CD14-positive monocyte (primary cell): Measurements from ENCODE around the gene PCDHB13. TPM values are rescaled to one million over a fixed set of nuclear protein-coding genes. Genes with fewer than 3 reads are reported as not detected.
"Not testable (repeated sequence)": the region's sequence is repeated elsewhere in the genome, so short reads cannot be mapped to it uniquely, and the experiment has no call there.

ENCODE experiments used
- DNase-seq, 3 donors: peaks; one replicate each; pipeline ENCODE4 v3.0.0-alpha.2; 2011 to 2022
- H2AFZ ChIP-seq: 2 replicates; pipeline ENCODE4 v1.6.0; 2012; ENCODE audit warnings: mild to moderate bottlenecking, low read depth, low read length, inconsistent platforms; ENCODE audit not compliant: insufficient read depth, poor library complexity, severe bottlenecking
- H3K27ac ChIP-seq, 2 donors: 1 replicate in 1 of 2; 2 replicates in 1 of 2; pipeline ENCODE4 v1.5.1; 2012 to 2013; ENCODE audit warnings: low read length in 2 of 2, control low read depth in 1 of 2, inconsistent platforms in 1 of 2, low read depth in 1 of 2, mild to moderate bottlenecking in 1 of 2
- H3K27me3 ChIP-seq, 2 donors: one replicate each; pipeline versions ENCODE4 v1.6.0 to v1.6.1; 2011 to 2013; ENCODE audit warnings: low read length in 2 of 2; ENCODE audit not compliant: control insufficient read depth in 2 of 2, insufficient read depth in 2 of 2
- H3K36me3 ChIP-seq, 2 donors: replicated peaks in 1 of 2; 1 replicate in 1 of 2; 2 replicates in 1 of 2; pipeline versions ENCODE4 v1.5.1 to v1.6.1; 2012 to 2013; ENCODE audit warnings: low read length in 2 of 2, control low read depth in 1 of 2, inconsistent platforms in 1 of 2, mild to moderate bottlenecking in 1 of 2; ENCODE audit not compliant: insufficient read depth in 2 of 2, control insufficient read depth in 1 of 2
- H3K4me1 ChIP-seq, 2 donors: 1 replicate in 1 of 2; 2 replicates in 1 of 2; pipeline versions ENCODE4 v1.5.1 to v1.6.1; 2012 to 2013; ENCODE audit warnings: low read length in 2 of 2, control low read depth in 1 of 2, inconsistent platforms in 1 of 2, mild to moderate bottlenecking in 1 of 2, moderate library complexity in 1 of 2; ENCODE audit not compliant: insufficient read depth in 2 of 2, control insufficient read depth in 1 of 2
- H3K4me2 ChIP-seq: replicated peaks from 2 replicates; pipeline ENCODE3; 2012; ENCODE audit warnings: low read length, moderate library complexity, mild to moderate bottlenecking; ENCODE audit not compliant: poor library complexity, severe bottlenecking; ENCODE audit errors: extremely low read depth
- H3K4me3 ChIP-seq, 3 experiments: fragments of 200-600 bp in 1 of 3; sonication (generic) in 1 of 3; replicated peaks in 1 of 3; 1 replicate in 2 of 3; 2 replicates in 1 of 3; pipeline ENCODE4 v1.5.1; 2011 to 2013; ENCODE audit warnings: low read length in 3 of 3, mild to moderate bottlenecking in 3 of 3, control low read depth in 2 of 3, low read depth in 2 of 3, inconsistent platforms in 1 of 3, moderate library complexity in 1 of 3
- H3K79me2 ChIP-seq: 2 replicates; pipeline ENCODE4 v1.6.0; 2012; ENCODE audit warnings: mild to moderate bottlenecking, control low read depth, inconsistent platforms, low read length, moderate library complexity; ENCODE audit not compliant: insufficient read depth
- H3K9ac ChIP-seq: 2 replicates; pipeline ENCODE4 v1.6.0; 2017; ENCODE audit warnings: low read length, mild to moderate bottlenecking; ENCODE audit not compliant: insufficient read depth, poor library complexity, severe bottlenecking
- H3K9me3 ChIP-seq, 2 donors: replicated peaks in 1 of 2; 1 replicate in 1 of 2; 2 replicates in 1 of 2; pipeline versions ENCODE4 v1.5.1 to v1.6.1; 2012 to 2013; ENCODE audit warnings: low read length in 2 of 2, control low read depth in 1 of 2; ENCODE audit not compliant: control insufficient read depth in 1 of 2, insufficient read depth in 1 of 2
- H4K20me1 ChIP-seq: 2 replicates; pipeline ENCODE4 v1.6.0; 2012; ENCODE audit warnings: mild to moderate bottlenecking, low read length, control low read depth, moderate library complexity; ENCODE audit not compliant: insufficient read depth
- H3K27ac Mint-ChIP-seq, 7 donors: one replicate each; pipeline ENCODE4 v1.8.0; 2020; ENCODE audit warnings: mild to moderate bottlenecking in 7 of 7, mixed read lengths in 7 of 7, moderate library complexity in 6 of 7, inconsistent platforms in 2 of 7
- H3K27me3 Mint-ChIP-seq, 3 donors: one replicate each; pipeline ENCODE4 v1.8.0; 2021 to 2022; ENCODE audit warnings: low read depth in 3 of 3, mild to moderate bottlenecking in 3 of 3, mixed read lengths in 3 of 3, moderate library complexity in 3 of 3, inconsistent platforms in 1 of 3
- H3K36me3 Mint-ChIP-seq, 2 donors: one replicate each; pipeline ENCODE4 v1.8.0; 2020; ENCODE audit warnings: mixed read lengths in 2 of 2, inconsistent platforms in 1 of 2, mild to moderate bottlenecking in 1 of 2
- H3K4me1 Mint-ChIP-seq: one replicate; pipeline ENCODE4 v1.8.0; 2020; ENCODE audit warnings: mild to moderate bottlenecking, mixed read lengths
- H3K4me3 Mint-ChIP-seq, 2 donors: one replicate each; pipeline ENCODE4 v1.8.0; 2020; ENCODE audit warnings: mild to moderate bottlenecking in 2 of 2, mixed read lengths in 2 of 2, moderate library complexity in 1 of 2
- H3K9me3 Mint-ChIP-seq, 7 donors: one replicate each; pipeline ENCODE4 v1.8.0; 2020 to 2022; ENCODE audit warnings: mixed read lengths in 7 of 7, mild to moderate bottlenecking in 6 of 7, moderate library complexity in 6 of 7, inconsistent platforms in 2 of 7
- WGBS: methylation state at CpG from one replicate; pipeline ENCODE4 v1.1.5; 2013; ENCODE audit warnings: missing lambda C conversion rate; ENCODE audit not compliant: insufficient coverage; 5-methylcytosine and 5-hydroxymethylcytosine counted together
- intact Hi-C, 2 donors: fragments of 100-400 bp; cut with micrococcal nuclease; formaldehyde crosslinking; loops; one replicate each; pipeline versions ENCODE4 v1.15.0 to v1.15.1; 2023
- polyA plus RNA-seq, 3 donors: library from polyadenylated mRNA; depleted of rRNA in 1 of 3; unstranded in 2 of 3; stranded (reverse) in 1 of 3; fragments of 300-500 nt in 2 of 3; fragments of >200 nt in 1 of 3; fragmentation: Illumina TruSeq in 2 of 3; gene quantifications; 1 replicate in 2 of 3; 2 replicates in 1 of 3; pipeline ENCODE4 v1.2.3, GENCODE V29; 2012 to 2021
- TF ChIP-seq, protein P1 (sequence below): fragments of 200-600 bp; IDR thresholded peaks from one replicate; pipeline ENCODE4 v1.8.0; 2022; ENCODE audit warnings: antibody characterized with exemption, mild to moderate bottlenecking

Gene PCDHB13
- polyA plus RNA-seq, 3 donors = not detected

DNA sequence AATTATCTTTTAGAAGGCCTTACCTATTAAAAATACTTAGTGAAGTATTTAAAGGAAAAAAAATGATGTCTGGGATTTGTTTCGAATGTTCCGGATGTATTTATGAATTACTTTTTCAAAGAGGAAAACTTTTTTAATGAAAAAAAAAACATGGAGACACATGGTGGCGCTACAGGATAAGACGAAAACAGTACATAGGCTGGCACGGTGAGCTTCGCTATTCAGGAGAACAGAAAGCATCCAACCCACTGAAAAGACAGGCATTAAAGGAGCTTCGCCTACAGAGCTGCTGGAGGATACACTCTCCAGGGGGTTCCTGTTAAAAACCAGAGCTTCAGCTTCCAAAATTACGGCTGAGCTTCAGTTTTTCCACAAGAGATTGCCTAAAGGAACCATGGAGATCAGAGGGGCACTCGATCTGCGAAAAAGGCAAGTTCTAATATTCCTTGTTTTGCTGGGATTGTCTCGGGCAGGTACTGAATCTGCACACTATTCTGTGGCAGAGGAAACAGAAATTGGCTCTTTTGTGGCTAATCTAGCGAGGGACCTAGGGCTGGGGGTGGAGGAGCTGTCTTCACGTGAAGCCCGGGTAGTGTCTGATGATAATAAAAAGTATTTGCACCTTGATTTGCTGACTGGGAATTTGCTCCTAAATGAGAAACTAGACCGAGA is 9.5 kb downstream of the PCDHB13 start, which contains the start of gene PCDHB14:
PCDHB14 (plus strand) TSS at position 232 of the 672 bp plus-strand sequence; CDS start at position 395, 163 bp downstream.
- H3K27me3 Mint-ChIP-seq = peaks cover 14 to 27% (median 19%) of the 10 kb centered on the region in 3 donors
- no peaks in the 10 kb centered on the region for H3K4me1 ChIP-seq
- no peak within 1 kb of the TSS for H3K27ac ChIP-seq
- no peak within 1 kb of the TSS for H3K4me3 ChIP-seq
- H3K9ac ChIP-seq = no peak within 1 kb of the TSS
- no peaks in the 10 kb centered on the region for H3K4me1 Mint-ChIP-seq
- 28% methylated on average over 13 of the region's 15 CpGs for WGBS
- no peaks in the 10 kb centered on the region for H3K79me2 ChIP-seq
- H3K27me3 ChIP-seq = peaks cover 2 to 16% of the 10 kb centered on the region in 2 donors
- TF ChIP-seq, protein P1, sequence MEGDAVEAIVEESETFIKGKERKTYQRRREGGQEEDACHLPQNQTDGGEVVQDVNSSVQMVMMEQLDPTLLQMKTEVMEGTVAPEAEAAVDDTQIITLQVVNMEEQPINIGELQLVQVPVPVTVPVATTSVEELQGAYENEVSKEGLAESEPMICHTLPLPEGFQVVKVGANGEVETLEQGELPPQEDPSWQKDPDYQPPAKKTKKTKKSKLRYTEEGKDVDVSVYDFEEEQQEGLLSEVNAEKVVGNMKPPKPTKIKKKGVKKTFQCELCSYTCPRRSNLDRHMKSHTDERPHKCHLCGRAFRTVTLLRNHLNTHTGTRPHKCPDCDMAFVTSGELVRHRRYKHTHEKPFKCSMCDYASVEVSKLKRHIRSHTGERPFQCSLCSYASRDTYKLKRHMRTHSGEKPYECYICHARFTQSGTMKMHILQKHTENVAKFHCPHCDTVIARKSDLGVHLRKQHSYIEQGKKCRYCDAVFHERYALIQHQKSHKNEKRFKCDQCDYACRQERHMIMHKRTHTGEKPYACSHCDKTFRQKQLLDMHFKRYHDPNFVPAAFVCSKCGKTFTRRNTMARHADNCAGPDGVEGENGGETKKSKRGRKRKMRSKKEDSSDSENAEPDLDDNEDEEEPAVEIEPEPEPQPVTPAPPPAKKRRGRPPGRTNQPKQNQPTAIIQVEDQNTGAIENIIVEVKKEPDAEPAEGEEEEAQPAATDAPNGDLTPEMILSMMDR = no peak
- no peak within 1 kb of the TSS for H2AFZ ChIP-seq
- no peak within 1 kb of the TSS for H3K4me3 Mint-ChIP-seq
- H4K20me1 ChIP-seq = no peaks in the 10 kb centered on the region
- no peak for DNase-seq
- H3K4me2 ChIP-seq = no peak within 1 kb of the TSS
- peaks cover 23 to 43% (median 39%) of the 10 kb centered on the region in 7 donors for H3K9me3 Mint-ChIP-seq
- peaks cover 18 to 29% of the 10 kb centered on the region in 2 donors for H3K9me3 ChIP-seq
- intact Hi-C loops = no loop called here
- peaks cover 2 to 6% of the 10 kb centered on the region in 2 donors for H3K36me3 Mint-ChIP-seq
- no peak within 1 kb of the TSS for H3K27ac Mint-ChIP-seq
- H3K36me3 ChIP-seq = no peaks in the 10 kb centered on the region

DNA sequence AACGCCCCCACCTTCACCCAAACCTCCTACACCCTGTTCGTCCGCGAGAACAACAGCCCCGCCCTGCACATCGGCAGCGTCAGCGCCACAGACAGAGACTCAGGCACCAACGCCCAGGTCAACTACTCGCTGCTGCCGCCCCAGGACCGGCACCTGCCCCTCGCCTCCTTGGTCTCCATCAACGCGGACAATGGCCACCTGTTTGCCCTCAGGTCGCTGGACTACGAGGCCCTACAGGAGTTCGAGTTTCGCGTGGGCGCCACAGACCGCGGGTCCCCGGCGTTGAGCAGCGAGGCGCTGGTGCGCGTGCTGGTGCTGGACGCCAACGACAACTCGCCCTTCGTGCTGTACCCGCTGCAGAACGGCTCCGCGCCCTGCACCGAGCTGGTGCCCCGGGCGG is 11.1 kb downstream of the PCDHB13 start:
- H3K27ac ChIP-seq, H3K4me2 ChIP-seq, intact Hi-C loops, H3K4me1 Mint-ChIP-seq, H3K79me2 ChIP-seq, H3K36me3 Mint-ChIP-seq, H2AFZ ChIP-seq, DNase-seq, H3K9ac ChIP-seq, H3K4me1 ChIP-seq, H3K36me3 ChIP-seq, H4K20me1 ChIP-seq, H3K4me3 ChIP-seq: not testable (repeated sequence)
- Mint-ChIP-seq H3K27ac (peak overlapping the region in 1 of 7 donors; percentile 27), H3K9me3 (peaks cover 18 to 37% (median 31%) of the 10 kb centered on the region in 7 donors), H3K4me3 (peak overlapping the region in 1 of 2 donors; percentile 35), H3K27me3 (peaks cover 14 to 27% (median 20%) of the 10 kb centered on the region in 3 donors)
- Histone ChIP-seq H3K9me3 (peaks cover 18% of the 10 kb centered on the region in 2 donors), H3K27me3 (peaks cover 2 to 16% of the 10 kb centered on the region in 2 donors)
- 13% methylated on average over 13 of the region's 40 CpGs for WGBS

DNA sequence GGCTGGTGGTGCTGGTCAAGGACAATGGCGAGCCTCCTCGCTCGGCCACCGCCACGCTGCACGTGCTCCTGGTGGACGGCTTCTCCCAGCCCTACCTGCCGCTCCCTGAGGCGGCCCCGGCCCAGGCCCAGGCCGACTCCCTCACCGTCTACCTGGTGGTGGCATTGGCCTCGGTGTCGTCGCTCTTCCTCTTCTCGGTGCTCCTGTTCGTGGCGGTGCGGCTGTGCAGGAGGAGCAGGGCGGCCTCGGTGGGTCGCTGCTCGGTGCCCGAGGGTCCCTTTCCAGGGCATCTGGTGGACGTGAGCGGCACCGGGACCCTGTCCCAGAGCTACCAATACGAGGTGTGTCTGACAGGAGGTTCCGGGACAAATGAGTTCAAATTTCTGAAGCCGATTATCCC is 11.7 kb downstream of the PCDHB13 start:
- H3K36me3 Mint-ChIP-seq, H3K27ac ChIP-seq, H2AFZ ChIP-seq, intact Hi-C loops, H3K36me3 ChIP-seq, H3K4me2 ChIP-seq, H3K4me3 ChIP-seq, DNase-seq, H3K79me2 ChIP-seq, H3K27ac Mint-ChIP-seq, H3K4me1 ChIP-seq, H3K4me1 Mint-ChIP-seq, H4K20me1 ChIP-seq, H3K4me3 Mint-ChIP-seq, H3K9ac ChIP-seq: not testable (repeated sequence)
- H3K9me3 ChIP-seq = peaks cover 18% of the 10 kb centered on the region in 2 donors
- H3K27me3 ChIP-seq = peaks cover 2 to 16% of the 10 kb centered on the region in 2 donors
- peaks cover 12 to 27% (median 20%) of the 10 kb centered on the region in 3 donors for H3K27me3 Mint-ChIP-seq
- WGBS = 41% methylated on average over 12 of the region's 30 CpGs
- H3K9me3 Mint-ChIP-seq = peaks cover 18 to 37% (median 32%) of the 10 kb centered on the region in 7 donors
